ENCODE measurements around the gene CCNI. TPM values are rescaled to one million over a fixed set of nuclear protein-coding genes. Genes with fewer than 3 reads are reported as not detected.

The CCNI gene
- total and polyA plus RNA-seq, 9 donors = 220 to 772 (median 355) TPM

DNA sequence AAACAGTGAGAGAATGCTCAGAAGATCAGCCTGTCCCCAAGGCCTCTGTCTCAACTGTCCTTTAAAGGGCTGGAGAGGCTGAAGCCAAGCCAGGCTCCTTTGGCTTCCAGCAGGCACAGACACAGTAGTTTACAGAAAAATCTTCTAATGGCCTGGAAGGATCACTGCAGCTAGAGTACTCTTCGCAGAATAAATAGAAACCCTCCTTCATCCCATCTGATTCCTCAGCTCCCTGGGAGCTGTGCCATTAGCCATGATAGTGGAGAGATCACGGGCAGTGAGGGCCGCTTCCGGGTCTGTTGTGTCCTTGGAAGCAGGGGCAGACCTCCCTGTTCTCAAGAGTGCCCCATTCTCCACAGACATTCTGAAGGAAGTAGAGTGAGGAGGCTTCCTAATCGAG, 63.1 kb downstream of the CCNI start:
- peak; percentile 43 to 76 (median 60) for DNase-seq
- Histone ChIP-seq H3K27me3 (no peaks in the 10 kb centered on the region), H3K36me3 (no peaks in the 10 kb centered on the region), H3K9me3 (no peaks in the 10 kb centered on the region), H3K4me1 (ENCODE audit: insufficient read depth) (peaks cover 8% of the 10 kb centered on the region), H3K4me3 (no peak overlapping the region), H3K27ac (no peak overlapping the region)
- WGBS, 3 donors = 6 to 36% (median 6%) methylated on average over 5 of the region's 5 CpGs
- intact Hi-C loops (cut with DNase I) = no loop called here
- TF ChIP-seq, protein P1, sequence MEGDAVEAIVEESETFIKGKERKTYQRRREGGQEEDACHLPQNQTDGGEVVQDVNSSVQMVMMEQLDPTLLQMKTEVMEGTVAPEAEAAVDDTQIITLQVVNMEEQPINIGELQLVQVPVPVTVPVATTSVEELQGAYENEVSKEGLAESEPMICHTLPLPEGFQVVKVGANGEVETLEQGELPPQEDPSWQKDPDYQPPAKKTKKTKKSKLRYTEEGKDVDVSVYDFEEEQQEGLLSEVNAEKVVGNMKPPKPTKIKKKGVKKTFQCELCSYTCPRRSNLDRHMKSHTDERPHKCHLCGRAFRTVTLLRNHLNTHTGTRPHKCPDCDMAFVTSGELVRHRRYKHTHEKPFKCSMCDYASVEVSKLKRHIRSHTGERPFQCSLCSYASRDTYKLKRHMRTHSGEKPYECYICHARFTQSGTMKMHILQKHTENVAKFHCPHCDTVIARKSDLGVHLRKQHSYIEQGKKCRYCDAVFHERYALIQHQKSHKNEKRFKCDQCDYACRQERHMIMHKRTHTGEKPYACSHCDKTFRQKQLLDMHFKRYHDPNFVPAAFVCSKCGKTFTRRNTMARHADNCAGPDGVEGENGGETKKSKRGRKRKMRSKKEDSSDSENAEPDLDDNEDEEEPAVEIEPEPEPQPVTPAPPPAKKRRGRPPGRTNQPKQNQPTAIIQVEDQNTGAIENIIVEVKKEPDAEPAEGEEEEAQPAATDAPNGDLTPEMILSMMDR (IDR thresholded peaks at IDR 0.05) = no peak
- TF ChIP-seq EP300 (IDR thresholded peaks at IDR 0.05) = no peak
- no peak for TF ChIP-seq POLR2A (IDR thresholded peaks at IDR 0.05)

GRCh38 chr4:77010841-77011354, 64.9 kb downstream of the CCNI start:
- H3K4me3 ChIP-seq = no peak overlapping the region
- intact Hi-C loops (cut with DNase I) = no loop called here
- H3K27ac ChIP-seq = no peak overlapping the region
- no peaks in the 10 kb centered on the region for H3K9me3 ChIP-seq
- TF ChIP-seq EP300 (IDR thresholded peaks at IDR 0.05) (no peak), POLR2A (IDR thresholded peaks at IDR 0.05) (no peak)
- TF ChIP-seq, protein P1 (IDR thresholded peaks at IDR 0.05) = no peak
- no peaks in the 10 kb centered on the region for H3K36me3 ChIP-seq
- peaks cover 8% of the 10 kb centered on the region for H3K4me1 ChIP-seq (ENCODE audit: insufficient read depth)
- WGBS, 3 donors = 93 to 96% (median 93%) methylated on average over 3 of the region's 3 CpGs
- DNase-seq = no peak
- no peaks in the 10 kb centered on the region for H3K27me3 ChIP-seq

- H3K4me1 ChIP-seq (ENCODE audit: insufficient read depth) = peaks cover 8% of the 10 kb centered on the region
- H3K36me3 ChIP-seq = no peaks in the 10 kb centered on the region
- no peaks in the 10 kb centered on the region for H3K9me3 ChIP-seq
- TF ChIP-seq POLR2A (IDR thresholded peaks at IDR 0.05) (no peak), EP300 (IDR thresholded peaks at IDR 0.05) (no peak)
- TF ChIP-seq, protein P1 (IDR thresholded peaks at IDR 0.05) = no peak
- H3K27ac ChIP-seq = no peak overlapping the region
- no peaks in the 10 kb centered on the region for H3K27me3 ChIP-seq
- DNase-seq = no peak
- intact Hi-C loops (cut with DNase I) = no loop called here
- no peak overlapping the region for H3K4me3 ChIP-seq
Measured at GRCh38 chr4:77009511-77010115, 66.2 kb downstream of the CCNI start.

DNA sequence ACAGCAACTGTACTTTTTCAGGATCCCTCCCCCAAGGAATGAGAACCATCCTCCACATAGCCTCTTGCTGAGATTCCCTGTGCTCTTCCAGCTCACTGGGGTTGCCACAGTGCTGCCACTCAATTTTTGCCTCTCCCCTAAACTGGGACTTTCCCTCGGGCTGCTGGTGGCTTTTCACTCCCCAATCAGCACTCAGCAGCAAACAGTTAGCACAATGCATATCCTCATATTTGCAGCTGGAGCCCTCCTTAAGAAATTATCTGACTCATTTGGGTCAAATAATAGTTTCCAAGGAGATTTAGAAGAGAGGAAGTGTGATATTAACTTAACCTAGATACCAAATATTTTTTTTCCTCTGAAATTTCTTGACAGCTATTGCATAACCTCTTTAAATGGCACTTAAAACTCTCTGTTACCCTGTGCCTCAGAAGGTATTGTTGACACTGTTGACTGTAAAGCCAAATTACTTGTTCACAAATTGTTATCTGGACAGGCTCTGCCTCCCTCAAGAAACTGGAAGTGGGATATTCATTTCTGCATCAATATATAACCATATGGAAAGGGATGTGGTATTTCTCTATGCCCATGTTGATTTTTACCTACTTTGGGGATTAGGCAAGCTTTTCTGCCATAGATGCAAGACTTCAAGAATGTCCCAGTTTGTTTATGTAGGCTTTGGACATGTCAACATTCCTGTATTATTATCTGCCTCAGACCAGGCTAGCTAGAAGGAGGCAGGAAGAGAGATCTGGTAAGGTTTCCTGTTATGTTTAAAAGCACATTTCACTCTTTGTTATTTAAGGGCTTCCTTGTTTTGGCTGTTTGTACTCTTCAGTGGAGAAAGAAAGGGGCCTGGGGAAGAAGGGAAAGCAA, 68.2 kb downstream of the CCNI start:
- WGBS, 3 donors = 21 to 35% (median 33%) methylated on average over 1 of the region's 1 CpG
- no peaks in the 10 kb centered on the region for H3K36me3 ChIP-seq
- peaks cover 5% of the 10 kb centered on the region for H3K4me1 ChIP-seq (ENCODE audit: insufficient read depth)
- TF ChIP-seq EP300 (IDR thresholded peaks at IDR 0.05) (no peak), POLR2A (IDR thresholded peaks at IDR 0.05) (no peak)
- TF ChIP-seq, protein P1 (IDR thresholded peaks at IDR 0.05) = no peak
- H3K9me3 ChIP-seq = no peaks in the 10 kb centered on the region
- no peak for DNase-seq
- no peaks in the 10 kb centered on the region for H3K27me3 ChIP-seq
- intact Hi-C loops (cut with DNase I) = no loop called here
- no peak overlapping the region for H3K27ac ChIP-seq
- no peak overlapping the region for H3K4me3 ChIP-seq
